ENCODE measurements around the gene MED6. TPM values are rescaled to one million over a fixed set of nuclear protein-coding genes. Genes with fewer than 3 reads are reported as not detected.

MED6 gene
- total and polyA plus RNA-seq, 9 of the 15 experiments (the other 6 are each of a cell fraction or from before 2014, with no cell fraction given): 16.9 to 52.0 (median 30.4) TPM

DNA sequence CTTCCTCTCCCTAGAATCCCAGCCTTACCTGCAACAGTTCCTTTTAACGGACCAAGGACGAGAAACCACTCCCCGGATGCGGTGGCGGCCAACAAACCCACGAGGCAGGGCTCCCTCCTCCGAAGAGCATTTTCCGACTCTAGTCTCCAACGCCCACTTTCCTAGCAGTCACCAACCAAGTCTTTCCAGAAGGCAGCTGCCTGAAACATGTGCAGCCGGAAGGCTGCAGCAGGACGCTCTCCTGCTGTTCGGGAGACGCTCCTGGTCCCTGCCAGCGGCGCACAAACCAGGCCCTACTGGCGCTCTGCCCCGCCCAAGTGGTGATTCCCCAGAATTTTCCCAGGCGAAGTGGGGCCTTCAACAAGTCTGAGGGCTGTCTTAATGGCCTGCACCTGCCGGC, 44.6 kb downstream of the MED6 start:
- ChIA-PET POLR2A (interaction anchor here (0.6 kb wide), 1 partner anchor 1431 kb away, joined by 3 read pairs; no protein-coding TSS in a partner anchor), CTCF (ENCODE audit: low intra/inter-chr PET ratio) (no interaction called here)
- Histone ChIP-seq H3K27ac (ENCODE audit: extremely low read depth, low read depth, low read length) (no peak overlapping the region), H2AFZ (ENCODE audit: low read depth, low read length) (no peak overlapping the region), H3K9ac (ENCODE audit: insufficient read depth in 1 of 2, low read depth in 2 of 2, low read length in 2 of 2) (no peak overlapping the region), H3K79me2 (ENCODE audit: control insufficient read depth, insufficient read depth, low read length) (no peaks in the 10 kb centered on the region), H3K4me2 (ENCODE audit: insufficient read depth, low read length) (no peak overlapping the region), H3K9me1 (ENCODE audit: control insufficient read depth, insufficient read depth, low read length) (no peaks in the 10 kb centered on the region), H3K9me3 (replicated peaks; ENCODE audit: control insufficient read depth, insufficient read depth, low read depth, low read length) (no peaks in the 10 kb centered on the region), H3K27me3 (ENCODE audit: control insufficient read depth in 2 of 2, insufficient read depth in 2 of 2, low read length in 2 of 2) (no peaks in the 10 kb centered on the region), H4K20me1 (replicated peaks; ENCODE audit: control insufficient read depth, insufficient read depth, low read length) (no peaks in the 10 kb centered on the region), H3K4me1 (replicated peaks in 1 of 2; ENCODE audit: control insufficient read depth in 2 of 2, insufficient read depth in 2 of 2, low read length in 2 of 2) (peaks cover 0 to 4% of the 10 kb centered on the region in 2 experiments; a peak in 2 of 5 replicates), H3K4me3 (no peak overlapping the region), H3K36me3 (ENCODE audit: control insufficient read depth, insufficient read depth, low read length) (no peaks in the 10 kb centered on the region)
- no peak for DNase-seq (ENCODE audit: extremely low read depth in 1 of 4, low spot score in 3 of 4)
- no peak for FAIRE-seq
- intact Hi-C loops (cut with micrococcal nuclease): no loop called here
- 48% methylated on average over 18 of the region's 19 CpGs for WGBS (ENCODE audit: insufficient coverage, low coverage, missing lambda C conversion rate)
- TF ChIP-seq, protein P1, sequence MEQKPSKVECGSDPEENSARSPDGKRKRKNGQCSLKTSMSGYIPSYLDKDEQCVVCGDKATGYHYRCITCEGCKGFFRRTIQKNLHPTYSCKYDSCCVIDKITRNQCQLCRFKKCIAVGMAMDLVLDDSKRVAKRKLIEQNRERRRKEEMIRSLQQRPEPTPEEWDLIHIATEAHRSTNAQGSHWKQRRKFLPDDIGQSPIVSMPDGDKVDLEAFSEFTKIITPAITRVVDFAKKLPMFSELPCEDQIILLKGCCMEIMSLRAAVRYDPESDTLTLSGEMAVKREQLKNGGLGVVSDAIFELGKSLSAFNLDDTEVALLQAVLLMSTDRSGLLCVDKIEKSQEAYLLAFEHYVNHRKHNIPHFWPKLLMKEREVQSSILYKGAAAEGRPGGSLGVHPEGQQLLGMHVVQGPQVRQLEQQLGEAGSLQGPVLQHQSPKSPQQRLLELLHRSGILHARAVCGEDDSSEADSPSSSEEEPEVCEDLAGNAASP (IDR thresholded peaks at IDR 0.05): no peak
- TF ChIP-seq, protein P2, sequence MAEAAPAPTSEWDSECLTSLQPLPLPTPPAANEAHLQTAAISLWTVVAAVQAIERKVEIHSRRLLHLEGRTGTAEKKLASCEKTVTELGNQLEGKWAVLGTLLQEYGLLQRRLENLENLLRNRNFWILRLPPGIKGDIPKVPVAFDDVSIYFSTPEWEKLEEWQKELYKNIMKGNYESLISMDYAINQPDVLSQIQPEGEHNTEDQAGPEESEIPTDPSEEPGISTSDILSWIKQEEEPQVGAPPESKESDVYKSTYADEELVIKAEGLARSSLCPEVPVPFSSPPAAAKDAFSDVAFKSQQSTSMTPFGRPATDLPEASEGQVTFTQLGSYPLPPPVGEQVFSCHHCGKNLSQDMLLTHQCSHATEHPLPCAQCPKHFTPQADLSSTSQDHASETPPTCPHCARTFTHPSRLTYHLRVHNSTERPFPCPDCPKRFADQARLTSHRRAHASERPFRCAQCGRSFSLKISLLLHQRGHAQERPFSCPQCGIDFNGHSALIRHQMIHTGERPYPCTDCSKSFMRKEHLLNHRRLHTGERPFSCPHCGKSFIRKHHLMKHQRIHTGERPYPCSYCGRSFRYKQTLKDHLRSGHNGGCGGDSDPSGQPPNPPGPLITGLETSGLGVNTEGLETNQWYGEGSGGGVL (CRISPR knock-in tag; IDR thresholded peaks at IDR 0.05): no peak
- TF ChIP-seq, protein P3, sequence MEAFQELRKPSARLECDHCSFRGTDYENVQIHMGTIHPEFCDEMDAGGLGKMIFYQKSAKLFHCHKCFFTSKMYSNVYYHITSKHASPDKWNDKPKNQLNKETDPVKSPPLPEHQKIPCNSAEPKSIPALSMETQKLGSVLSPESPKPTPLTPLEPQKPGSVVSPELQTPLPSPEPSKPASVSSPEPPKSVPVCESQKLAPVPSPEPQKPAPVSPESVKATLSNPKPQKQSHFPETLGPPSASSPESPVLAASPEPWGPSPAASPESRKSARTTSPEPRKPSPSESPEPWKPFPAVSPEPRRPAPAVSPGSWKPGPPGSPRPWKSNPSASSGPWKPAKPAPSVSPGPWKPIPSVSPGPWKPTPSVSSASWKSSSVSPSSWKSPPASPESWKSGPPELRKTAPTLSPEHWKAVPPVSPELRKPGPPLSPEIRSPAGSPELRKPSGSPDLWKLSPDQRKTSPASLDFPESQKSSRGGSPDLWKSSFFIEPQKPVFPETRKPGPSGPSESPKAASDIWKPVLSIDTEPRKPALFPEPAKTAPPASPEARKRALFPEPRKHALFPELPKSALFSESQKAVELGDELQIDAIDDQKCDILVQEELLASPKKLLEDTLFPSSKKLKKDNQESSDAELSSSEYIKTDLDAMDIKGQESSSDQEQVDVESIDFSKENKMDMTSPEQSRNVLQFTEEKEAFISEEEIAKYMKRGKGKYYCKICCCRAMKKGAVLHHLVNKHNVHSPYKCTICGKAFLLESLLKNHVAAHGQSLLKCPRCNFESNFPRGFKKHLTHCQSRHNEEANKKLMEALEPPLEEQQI (IDR thresholded peaks at IDR 0.05): no peak
- ATAC-seq: no peak
- no TSS peak for BruUV-seq (replicated peaks)
- in situ Hi-C loops (cut with MboI): no loop called here

All from K562 (cell line).